ENCODE data around the gene DLG1. TPM values are rescaled to one million over a fixed set of nuclear protein-coding genes. Genes with fewer than 3 reads are reported as not detected.
"Not testable (repeated sequence)": the region's sequence is repeated elsewhere in the genome, so short reads cannot be mapped to it uniquely, and the experiment has no call there.

Gene DLG1
- total RNA-seq, 2 experiments from 2014 or later, result 56.1 to 62.1 TPM

GRCh38 chr3:197293605-197294237, 4.7 kb downstream of the DLG1 start:
- ChIA-PET POLR2A (interaction anchor here (0.7 kb wide), 1 partner anchor 134 kb away, joined by 3 read pairs; no protein-coding TSS in a partner anchor), CTCF (no interaction called here)

GRCh38 chr3:197292648-197293047, 5.8 kb downstream of the DLG1 start:
- ChIA-PET CTCF (no interaction called here), POLR2A (no interaction called here)

GRCh38 chr3:197292083-197292646, 6.2 kb downstream of the DLG1 start:
- ChIA-PET CTCF (no interaction called here), POLR2A (no interaction called here)

GRCh38 chr3:197289726-197290125, 8.7 kb downstream of the DLG1 start:
- POLR2A ChIA-PET, result no interaction called here
- CTCF ChIA-PET, result no interaction called here

- ChIA-PET POLR2A (interaction anchor here (0.6 kb wide), 1 partner anchor 194 kb away, joined by 3 read pairs; no protein-coding TSS in a partner anchor), CTCF (no interaction called here)
Observed at GRCh38 chr3:197286678-197287077, 11.7 kb downstream of the DLG1 start.

GRCh38 chr3:197285557-197285956, 12.9 kb downstream of the DLG1 start:
- ChIA-PET POLR2A (no interaction called here), CTCF (no interaction called here)

- ChIA-PET POLR2A (no interaction called here), CTCF (no interaction called here)
Observed at GRCh38 chr3:197283045-197283444, 15.4 kb downstream of the DLG1 start.

GRCh38 chr3:197281849-197282248, 16.6 kb downstream of the DLG1 start:
- CTCF ChIA-PET, result no interaction called here
- POLR2A ChIA-PET, result no interaction called here

- ChIA-PET POLR2A (no interaction called here), CTCF (no interaction called here)
Observed at GRCh38 chr3:197280156-197280555, 18.3 kb downstream of the DLG1 start.

GRCh38 chr3:197278933-197279332, 19.5 kb downstream of the DLG1 start:
- CTCF ChIA-PET, result no interaction called here
- POLR2A ChIA-PET, result no interaction called here

GRCh38 chr3:197276808-197277207, 21.6 kb downstream of the DLG1 start:
- CTCF ChIA-PET, POLR2A ChIA-PET: not testable (repeated sequence)

- CTCF ChIA-PET, result no interaction called here
- POLR2A ChIA-PET, result no interaction called here
Observed at GRCh38 chr3:197270558-197271317, 27.7 kb downstream of the DLG1 start.

- ChIA-PET CTCF (interaction anchor here (0.5 to 1.4 kb wide), 2 partner anchors 13 to 189 kb away, joined by 4 read pairs; no protein-coding TSS in a partner anchor), POLR2A (no interaction called here)
Observed at GRCh38 chr3:197269024-197269423, 29.4 kb downstream of the DLG1 start.

GRCh38 chr3:197268294-197268693, 30.1 kb downstream of the DLG1 start:
- POLR2A ChIA-PET, result no interaction called here
- CTCF ChIA-PET, result interaction anchor here (1.4 kb wide), 1 partner anchor 12 kb away, joined by 4 read pairs; no protein-coding TSS in a partner anchor

GRCh38 chr3:197266331-197266730, 32.1 kb downstream of the DLG1 start:
- ChIA-PET POLR2A (no interaction called here), CTCF (no interaction called here)

GRCh38 chr3:197262709-197263108, 35.7 kb downstream of the DLG1 start:
- ChIA-PET POLR2A (no interaction called here), CTCF (no interaction called here)

- ChIA-PET POLR2A (no interaction called here), CTCF (interaction anchor here (0.6 kb wide), 1 partner anchor 28 kb away, joined by 3 read pairs; no protein-coding TSS in a partner anchor)
Observed at GRCh38 chr3:197261164-197261509, 37.3 kb downstream of the DLG1 start.

- CTCF ChIA-PET, result interaction anchor here (0.6 kb wide), 1 partner anchor 28 kb away, joined by 3 read pairs; no protein-coding TSS in a partner anchor
- POLR2A ChIA-PET, result no interaction called here
Observed at GRCh38 chr3:197260491-197261163, 37.8 kb downstream of the DLG1 start.

- POLR2A ChIA-PET, result no interaction called here
- CTCF ChIA-PET, result interaction anchor here (1.0 kb wide), 1 partner anchor 250 kb away, joined by 3 read pairs; no protein-coding TSS in a partner anchor
Observed at GRCh38 chr3:197259096-197259495, 39.3 kb downstream of the DLG1 start.

- POLR2A ChIA-PET, result no interaction called here
- CTCF ChIA-PET, result interaction anchor here (1.5 to 2.3 kb wide), 3 partner anchors 195 to 252 kb away, joined by 5 to 12 read pairs (median 7); no protein-coding TSS in a partner anchor
Observed at GRCh38 chr3:197258168-197258755, 40.1 kb downstream of the DLG1 start.

Measured in activated CD8-positive, alpha-beta memory T cell treated with anti-CD3 and anti-CD28 coated beads for 36 hours (primary cell).